HL-60 (cell line): ENCODE measurements around the gene PDE6C.

Experiments used
- DNase-seq, 2 experiments: peaks; one replicate each; pipeline ENCODE4 v3.0.0-alpha.2; 2010 to 2020; ENCODE audit warnings: low read depth in 1 of 2, low spot score in 1 of 2
- H3K27ac ChIP-seq: fragments of 250-450 bp; sonication (Bioruptor Pico); replicated peaks from 2 replicates; pipeline ENCODE4 v1.5.1; 2020; ENCODE audit warnings: mild to moderate bottlenecking, moderate library complexity
- H3K27me3 ChIP-seq: fragments of 250-450 bp; sonication (Bioruptor Pico); 2 replicates; pipeline ENCODE4 v1.5.1; 2021; ENCODE audit warnings: mild to moderate bottlenecking, moderate library complexity; ENCODE audit not compliant: insufficient read depth, poor library complexity, severe bottlenecking
- H3K4me3 ChIP-seq: replicated peaks from 2 replicates; pipeline ENCODE4 v1.5.1; 2011; ENCODE audit warnings: mild to moderate bottlenecking, control low read depth, low read length; ENCODE audit not compliant: insufficient read depth
- CTCF ChIP-seq: IDR thresholded peaks from one replicate; pipeline ENCODE4 v1.5.1; 2011; ENCODE audit warnings: low read length, control low read depth, inconsistent platforms; ENCODE audit not compliant: insufficient read depth
- GABPA ChIP-seq: IDR thresholded peaks from 2 replicates; pipeline ENCODE4 v1.6.1; 2012; ENCODE audit warnings: low read depth
- POLR2AphosphoS5 ChIP-seq: IDR thresholded peaks from 2 replicates; pipeline ENCODE4 v1.6.1; 2012; ENCODE audit warnings: low read depth
- REST ChIP-seq: IDR thresholded peaks from 2 replicates; pipeline ENCODE4 v1.6.1; 2012; ENCODE audit warnings: low read depth; ENCODE audit not compliant: insufficient replicate concordance
- SPI1 ChIP-seq: IDR thresholded peaks from 2 replicates; pipeline ENCODE4 v1.6.1; 2012; ENCODE audit warnings: low read depth, mild to moderate bottlenecking, borderline replicate concordance

The PDE6C gene

GRCh38 chr10:93599778-93600177 lies 12.6 kb upstream of the PDE6C start:
- peaks cover 16% of the 10 kb centered on the region for H3K27me3 ChIP-seq
- H3K4me3 ChIP-seq: no peak overlapping the region

GRCh38 chr10:93600446-93601145 lies 11.7 kb upstream of the PDE6C start:
- peaks cover 16% of the 10 kb centered on the region for H3K27me3 ChIP-seq
- TF ChIP-seq SPI1 (no peak), POLR2AphosphoS5 (no peak), CTCF (no peak), REST (no peak)
- no peak for DNase-seq
- H3K27ac ChIP-seq: no peak overlapping the region
- H3K4me3 ChIP-seq: peak overlapping the region; percentile 32

More at GRCh38 chr10:93599778-93600177, 12.6 kb upstream of the PDE6C start:
- H3K27ac ChIP-seq: no peak overlapping the region
- no peak for TF ChIP-seq REST
- TF ChIP-seq CTCF: no peak
- no peak for TF ChIP-seq GABPA
- TF ChIP-seq POLR2AphosphoS5: no peak
- no peak for TF ChIP-seq SPI1
- DNase-seq: no peak

GRCh38 chr10:93601146-93601773 lies 11.1 kb upstream of the PDE6C start, which contains the start of gene RBP4:
TSS of gene RBP4 (minus strand) at chr10:93601235. CDS start at chr10:93601028, 207 bp downstream.
- TF ChIP-seq CTCF (no peak), GABPA (no peak), POLR2AphosphoS5 (no peak), REST (no peak), SPI1 (no peak)
- peak within 1 kb of the TSS; percentile 32 for H3K4me3 ChIP-seq

More at GRCh38 chr10:93601146-93601773, 11.1 kb upstream of the PDE6C start, which contains the start of gene RBP4:
- H3K27ac ChIP-seq: no peak within 1 kb of the TSS
- no peak for DNase-seq
- H3K27me3 ChIP-seq: peaks cover 16% of the 10 kb centered on the region
